ENCODE measurements around the gene L3MBTL4. TPM values are rescaled to one million over a fixed set of nuclear protein-coding genes. Genes with fewer than 3 reads are reported as not detected.

L3MBTL4 gene
- total RNA-seq, 1 experiment from 2014 or later = not detected

- no peak for DNase-seq
- Histone ChIP-seq H3K27me3 (no peaks in the 10 kb centered on the region), H3K36me3 (no peaks in the 10 kb centered on the region), H3K4me1 (no peaks in the 10 kb centered on the region), H3K4me3 (no peak overlapping the region), H3K9me3 (replicated peaks) (no peaks in the 10 kb centered on the region), H3K27ac (no peak overlapping the region)
Observed at GRCh38 chr18:5937795-5938194, 476.9 kb downstream of the L3MBTL4 start.

- Histone ChIP-seq H3K27ac (no peak overlapping the region), H3K36me3 (no peaks in the 10 kb centered on the region), H3K4me1 (no peaks in the 10 kb centered on the region), H3K27me3 (no peaks in the 10 kb centered on the region), H3K4me3 (no peak overlapping the region), H3K9me3 (replicated peaks) (no peaks in the 10 kb centered on the region)
- no peak for DNase-seq
Observed at GRCh38 chr18:5937121-5937520, 477.6 kb downstream of the L3MBTL4 start.

- Histone ChIP-seq H3K4me1 (no peaks in the 10 kb centered on the region), H3K27me3 (no peaks in the 10 kb centered on the region), H3K4me3 (no peak overlapping the region), H3K9me3 (replicated peaks) (no peaks in the 10 kb centered on the region), H3K27ac (no peak overlapping the region), H3K36me3 (no peaks in the 10 kb centered on the region)
- DNase-seq = no peak
Observed at GRCh38 chr18:5930789-5931188, 483.9 kb downstream of the L3MBTL4 start.

DNA sequence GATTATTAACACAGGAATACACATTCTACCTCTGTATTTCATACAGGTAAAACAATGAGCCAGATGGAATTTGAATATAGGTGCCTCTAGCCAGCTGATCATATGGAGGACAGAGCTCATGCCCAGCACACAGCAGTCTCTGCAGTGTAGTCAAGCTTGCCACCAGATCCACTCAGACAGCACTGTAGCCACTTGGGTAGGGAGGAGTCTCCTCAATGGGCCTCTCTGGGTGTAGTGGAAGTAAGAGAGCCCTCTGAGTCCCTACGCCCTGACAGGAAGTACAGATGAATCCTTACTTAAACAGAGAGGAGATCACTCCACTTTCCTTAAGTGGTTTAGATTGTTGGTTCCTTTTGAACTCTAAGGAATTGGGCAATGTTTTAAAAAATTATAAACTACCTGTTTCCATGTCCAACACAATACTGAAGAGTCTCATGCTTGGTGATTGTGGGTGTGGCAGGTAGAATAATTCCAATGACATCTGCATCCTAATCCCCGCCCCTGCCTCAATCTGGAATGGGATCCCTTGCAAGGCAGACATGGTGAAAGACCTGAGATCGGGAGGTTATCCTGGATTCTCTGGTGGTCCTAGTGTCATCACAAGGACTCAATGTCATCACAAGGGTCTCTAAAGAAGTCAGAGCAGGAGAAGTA, 496.4 kb downstream of the L3MBTL4 start:
- no peaks in the 10 kb centered on the region for H3K9me3 ChIP-seq (replicated peaks)
- no peak overlapping the region for H3K4me3 ChIP-seq

GRCh38 chr18:5914951-5915350, 499.8 kb downstream of the L3MBTL4 start:
- no peaks in the 10 kb centered on the region for H3K36me3 ChIP-seq
- DNase-seq = no peak
- H3K9me3 ChIP-seq (replicated peaks) = no peaks in the 10 kb centered on the region
- H3K4me1 ChIP-seq = no peaks in the 10 kb centered on the region
- no peaks in the 10 kb centered on the region for H3K27me3 ChIP-seq
- no peak overlapping the region for H3K27ac ChIP-seq
- H3K4me3 ChIP-seq = no peak overlapping the region

More for the DNA sequence above, 496.4 kb downstream of the L3MBTL4 start:
- DNase-seq = no peak
- no peak overlapping the region for H3K27ac ChIP-seq
- no peaks in the 10 kb centered on the region for H3K36me3 ChIP-seq
- no peaks in the 10 kb centered on the region for H3K4me1 ChIP-seq
- no peaks in the 10 kb centered on the region for H3K27me3 ChIP-seq

GRCh38 chr18:5914016-5914415, 500.7 kb downstream of the L3MBTL4 start:
- Histone ChIP-seq H3K4me1 (no peaks in the 10 kb centered on the region), H3K9me3 (replicated peaks) (no peaks in the 10 kb centered on the region), H3K27ac (no peak overlapping the region), H3K27me3 (no peaks in the 10 kb centered on the region), H3K36me3 (no peaks in the 10 kb centered on the region), H3K4me3 (no peak overlapping the region)
- DNase-seq = no peak

DNA sequence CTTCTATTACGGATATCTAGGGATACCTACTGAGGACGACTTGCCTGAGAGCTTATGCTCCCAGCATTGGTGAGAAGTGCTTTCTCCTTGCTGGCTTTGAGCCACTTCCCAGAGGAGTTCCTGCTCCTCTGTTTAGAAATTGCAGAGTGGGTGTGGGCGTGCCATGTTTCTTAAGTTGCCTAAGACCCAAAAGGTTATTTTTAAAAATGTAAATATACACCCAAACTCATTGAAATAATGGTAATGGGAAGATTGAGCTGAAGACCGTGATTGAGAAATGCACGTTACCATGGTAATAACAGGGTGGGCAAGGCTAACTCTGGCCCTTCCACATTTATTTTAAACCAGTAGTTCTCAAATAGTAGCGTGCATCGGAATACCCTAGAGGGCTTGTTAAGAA, 502.1 kb downstream of the L3MBTL4 start:
- no peak overlapping the region for H3K4me3 ChIP-seq
- no peak for DNase-seq

GRCh38 chr18:5909125-5909524, 505.6 kb downstream of the L3MBTL4 start:
- H3K36me3 ChIP-seq = no peaks in the 10 kb centered on the region
- no peaks in the 10 kb centered on the region for H3K4me1 ChIP-seq
- DNase-seq = no peak
- H3K9me3 ChIP-seq (replicated peaks) = no peaks in the 10 kb centered on the region
- H3K4me3 ChIP-seq = no peak overlapping the region
- H3K27ac ChIP-seq = no peak overlapping the region
- H3K27me3 ChIP-seq = no peaks in the 10 kb centered on the region

More for the DNA sequence above, 502.1 kb downstream of the L3MBTL4 start:
- Histone ChIP-seq H3K36me3 (no peaks in the 10 kb centered on the region), H3K27ac (no peak overlapping the region), H3K27me3 (no peaks in the 10 kb centered on the region), H3K9me3 (replicated peaks) (no peaks in the 10 kb centered on the region), H3K4me1 (no peaks in the 10 kb centered on the region)
